Mucosa of rectum (tissue), 2 donors: ENCODE data around the gene PHLDA1.

Experiments used
- H3K27ac ChIP-seq, 2 donors: one replicate each; pipeline ENCODE4 v1.7.0; 2013; ENCODE audit warnings: inconsistent platforms in 2 of 2, low read depth in 2 of 2, low read length in 2 of 2
- H3K27me3 ChIP-seq, 2 donors: one replicate each; pipeline ENCODE4 v1.7.0; 2013; ENCODE audit warnings: low read length in 2 of 2; ENCODE audit not compliant: control insufficient read depth in 2 of 2, insufficient read depth in 2 of 2
- H3K36me3 ChIP-seq, 2 donors: one replicate each; pipeline ENCODE4 v1.7.0; 2013; ENCODE audit warnings: low read length in 2 of 2; ENCODE audit not compliant: control insufficient read depth in 2 of 2, insufficient read depth in 2 of 2
- H3K4me1 ChIP-seq, 2 donors: one replicate each; pipeline ENCODE4 v1.7.0; 2013; ENCODE audit warnings: low read length in 2 of 2, mild to moderate bottlenecking in 1 of 2; ENCODE audit not compliant: control insufficient read depth in 2 of 2, insufficient read depth in 2 of 2
- H3K4me3 ChIP-seq, 2 donors: one replicate each; pipeline ENCODE4 v1.7.0; 2013; ENCODE audit warnings: low read length in 2 of 2
- H3K9ac ChIP-seq, 2 donors: one replicate each; pipeline ENCODE4 v1.7.0; 2013; ENCODE audit warnings: low read length in 2 of 2, low read depth in 1 of 2, mild to moderate bottlenecking in 1 of 2
- H3K9me3 ChIP-seq, 2 donors: one replicate each; pipeline ENCODE4 v1.7.0; 2013; ENCODE audit warnings: low read length in 2 of 2; ENCODE audit not compliant: control insufficient read depth in 2 of 2
- donor health status: healthy.
- donor health status: Normal muscosa, but diverticular disease.

Gene PHLDA1

GRCh38 chr12:75978677-75979076 is 52.9 kb downstream of the PHLDA1 start:
- Histone ChIP-seq H3K9ac (no peak overlapping the region), H3K27ac (peak overlapping the region; percentile 77 to 78), H3K4me1 (peaks cover 17 to 34% of the 10 kb centered on the region in 2 donors)

GRCh38 chr12:75977952-75978671 is 53.5 kb downstream of the PHLDA1 start:
- Histone ChIP-seq H3K4me3 (peak overlapping the region in 1 of 2 donors; percentile 17), H3K4me1 (peaks cover 15 to 30% of the 10 kb centered on the region in 2 donors)

More at GRCh38 chr12:75978677-75979076, 52.9 kb downstream of the PHLDA1 start:
- Histone ChIP-seq H3K36me3 (no peaks in the 10 kb centered on the region), H3K9me3 (no peaks in the 10 kb centered on the region), H3K4me3 (peak overlapping the region in 1 of 2 donors; percentile 17), H3K27me3 (no peaks in the 10 kb centered on the region)

GRCh38 chr12:75977590-75977951 is 54.0 kb downstream of the PHLDA1 start:
- no peaks in the 10 kb centered on the region for H3K36me3 ChIP-seq
- no peak overlapping the region for H3K9ac ChIP-seq
- peak overlapping the region; percentile 77 to 78 for H3K27ac ChIP-seq
- H3K27me3 ChIP-seq: no peaks in the 10 kb centered on the region
- peaks cover 14 to 24% of the 10 kb centered on the region in 2 donors for H3K4me1 ChIP-seq
- H3K4me3 ChIP-seq: no peak overlapping the region
- H3K9me3 ChIP-seq: no peaks in the 10 kb centered on the region

More at GRCh38 chr12:75977952-75978671, 53.5 kb downstream of the PHLDA1 start:
- Histone ChIP-seq H3K9ac (peak overlapping the region in 1 of 2 donors; percentile 14), H3K9me3 (no peaks in the 10 kb centered on the region), H3K27me3 (no peaks in the 10 kb centered on the region), H3K36me3 (no peaks in the 10 kb centered on the region), H3K27ac (peak overlapping the region; percentile 77 to 78)

- Histone ChIP-seq H3K27ac (peak overlapping the region in 1 of 2 donors; percentile 78), H3K4me3 (no peak overlapping the region), H3K9me3 (no peaks in the 10 kb centered on the region), H3K27me3 (no peaks in the 10 kb centered on the region), H3K4me1 (peaks cover 14 to 24% of the 10 kb centered on the region in 2 donors), H3K9ac (no peak overlapping the region), H3K36me3 (no peaks in the 10 kb centered on the region)
Measured at GRCh38 chr12:75976913-75977312, 54.7 kb downstream of the PHLDA1 start.

GRCh38 chr12:75976113-75976512 is 55.5 kb downstream of the PHLDA1 start:
- no peak overlapping the region for H3K4me3 ChIP-seq
- H3K4me1 ChIP-seq: peaks cover 14 to 24% of the 10 kb centered on the region in 2 donors
- H3K9me3 ChIP-seq: no peaks in the 10 kb centered on the region
- H3K36me3 ChIP-seq: no peaks in the 10 kb centered on the region
- no peaks in the 10 kb centered on the region for H3K27me3 ChIP-seq
- H3K27ac ChIP-seq: no peak overlapping the region
- H3K9ac ChIP-seq: no peak overlapping the region

- no peaks in the 10 kb centered on the region for H3K36me3 ChIP-seq
- no peaks in the 10 kb centered on the region for H3K27me3 ChIP-seq
- no peak overlapping the region for H3K4me3 ChIP-seq
- no peak overlapping the region for H3K9ac ChIP-seq
- H3K27ac ChIP-seq: no peak overlapping the region
- no peaks in the 10 kb centered on the region for H3K9me3 ChIP-seq
- H3K4me1 ChIP-seq: peaks cover 14 to 24% of the 10 kb centered on the region in 2 donors
Measured at GRCh38 chr12:75975702-75976101, 55.9 kb downstream of the PHLDA1 start.
